ENCODE measurements around the gene ZKSCAN2. TPM values are rescaled to one million over a fixed set of nuclear protein-coding genes. Genes with fewer than 3 reads are reported as not detected.

Gene ZKSCAN2
- total and polyA plus RNA-seq, 2 of the 8 experiments (the other 6 are each of a cell fraction or from before 2014, with no cell fraction given): 2.2 to 11.6 TPM

GRCh38 chr16:25250467-25250866 is 7.2 kb downstream of the ZKSCAN2 start:
- POLR2A ChIA-PET (ENCODE audit: partially characterized antibody): interaction anchor here (0.6 kb wide), 1 partner anchor 296 kb away, joined by 3 read pairs; no protein-coding TSS in a partner anchor
- no peak for FAIRE-seq
- peaks cover 5 to 39% (median 28%) of the 10 kb centered on the region in 4 experiments; a peak in 7 of 8 replicates for H3K36me3 ChIP-seq (ENCODE audit: control insufficient read depth in 2 of 4, insufficient read depth in 4 of 4, low read length in 3 of 4)

More at GRCh38 chr16:25250467-25250866, 7.2 kb downstream of the ZKSCAN2 start:
- no peak overlapping the region for H4K8ac ChIP-seq (ENCODE audit: extremely low read depth, insufficient read depth, low read length)
- no peak overlapping the region for H2BK20ac ChIP-seq (ENCODE audit: low read length)
- H2BK15ac ChIP-seq (ENCODE audit: low read length): no peak overlapping the region
- H3K9ac ChIP-seq (replicated peaks in 1 of 4; ENCODE audit: extremely low read depth in 1 of 4, low read depth in 3 of 4, low read length in 3 of 4): no peak overlapping the region
- no peak overlapping the region for H3K4me3 ChIP-seq (ENCODE audit: extremely low read depth in 1 of 4, insufficient read depth in 2 of 4, low read depth in 3 of 4, low read length in 4 of 4)
- DNase-seq (ENCODE audit: low read depth in 1 of 2, low spot score in 2 of 2): no peak
- CTCF ChIA-PET (ENCODE audit: partially characterized antibody): no interaction called here
- no peak for TF ChIP-seq RFX5 (IDR thresholded peaks at IDR 0.05; ENCODE audit: borderline replicate concordance, low read depth, low read length)
- TF ChIP-seq YY1 (IDR thresholded peaks at IDR 0.05; ENCODE audit: low read depth, low read length): no peak
- TF ChIP-seq JUND (IDR thresholded peaks at IDR 0.05; ENCODE audit: low read length): no peak
- TF ChIP-seq KDM4A (IDR thresholded peaks at IDR 0.05; ENCODE audit: low read depth, low read length, severe bottlenecking): no peak
- peaks cover 0 to 3% of the 10 kb centered on the region in 2 experiments; a peak in 1 of 4 replicates for H3K79me2 ChIP-seq (ENCODE audit: control insufficient read depth in 1 of 2, insufficient read depth in 2 of 2, low read length in 2 of 2)
- H4K91ac ChIP-seq (replicated peaks; ENCODE audit: insufficient read length, low read length): no peak overlapping the region
- peaks cover 0 to 2% (median 0%) of the 10 kb centered on the region in 4 experiments; a peak in 2 of 7 replicates for H3K4me1 ChIP-seq (replicated peaks in 1 of 4; ENCODE audit: control insufficient read depth in 3 of 4, insufficient read depth in 4 of 4, low read length in 3 of 4)
- no peak overlapping the region for H2AK5ac ChIP-seq (ENCODE audit: low read depth, low read length)
- 90% methylated on average over 2 of the region's 2 CpGs; no CpG with 5 or more reads in 1 of the 2 experiments for WGBS, 2 experiments (ENCODE audit: extremely low coverage in 1 of 2, insufficient coverage in 1 of 2, insufficient read length in 1 of 2, insufficient replicate concordance in 2 of 2, low coverage in 1 of 2, low lambda C conversion rate in 2 of 2, missing lambda C conversion rate in 1 of 2)
- H3K27ac ChIP-seq (ENCODE audit: low read depth, low read length): no peak overlapping the region
- no peak overlapping the region for H3K18ac ChIP-seq (ENCODE audit: extremely low read depth, low read length)
- no peak overlapping the region for H3K14ac ChIP-seq (ENCODE audit: insufficient read length)
- H3K4me2 ChIP-seq (ENCODE audit: insufficient read depth in 1 of 2, low read depth in 2 of 2, low read length in 2 of 2): no peak overlapping the region
- H3K79me1 ChIP-seq (ENCODE audit: low read depth, low read length): no peaks in the 10 kb centered on the region
- H3K56ac ChIP-seq (replicated peaks; ENCODE audit: insufficient read length, low read depth, low read length): no peak overlapping the region
- H3K27me3 ChIP-seq (replicated peaks in 1 of 4; ENCODE audit: control insufficient read depth in 3 of 4, extremely low read depth in 1 of 4, insufficient read depth in 3 of 4, low read length in 3 of 4): no peaks in the 10 kb centered on the region
- peaks cover 0 to 2% of the 10 kb centered on the region in 2 experiments; a peak in 1 of 4 replicates for H3K9me3 ChIP-seq (ENCODE audit: insufficient read depth in 2 of 2, low read depth in 1 of 2, low read length in 1 of 2)
- no peak overlapping the region for H4K5ac ChIP-seq (ENCODE audit: insufficient read length, low read depth, low read length)
- no peak overlapping the region for H2BK12ac ChIP-seq (ENCODE audit: low read depth, low read length)
- H2AFZ ChIP-seq (ENCODE audit: low read length): no peak overlapping the region
- no peak overlapping the region for H2BK120ac ChIP-seq (replicated peaks; ENCODE audit: low read depth, low read length)
- H3K4ac ChIP-seq (replicated peaks; ENCODE audit: insufficient read length, low read depth, low read length): no peak overlapping the region
- H3K23me2 ChIP-seq (ENCODE audit: low read depth, low read length): no peaks in the 10 kb centered on the region
- H3K23ac ChIP-seq (ENCODE audit: insufficient read length): no peak overlapping the region
- H2BK5ac ChIP-seq (ENCODE audit: low read depth, low read length): no peak overlapping the region
- H4K20me1 ChIP-seq (replicated peaks in 1 of 2; ENCODE audit: control insufficient read depth in 1 of 2, insufficient read depth in 2 of 2, low read length in 2 of 2): peaks cover 0 to 2% of the 10 kb centered on the region in 2 experiments

All from H1 (cell line).